BJ (cell line): ENCODE results near the gene CLK2. TPM values are rescaled to one million over a fixed set of nuclear protein-coding genes. Genes with fewer than 3 reads are reported as not detected.

Source experiments
- CTCF ChIA-PET: fragments of 350-600 bp; formaldehyde crosslinking; extraction: SDS; loops from one replicate; lab custom pipeline; 2021; ENCODE audit warnings: antibody characterized with exemption, inconsistent platforms; lab: Yijun Ruan, JAX
- POLR2A ChIA-PET: fragments of 300-600 bp; sonication (Branson Sonifier 250); formaldehyde crosslinking; extraction: SDS; loops from one replicate; lab custom pipeline; 2021; ENCODE audit warnings: antibody characterized with exemption; lab: Charles Lee
- DNase-seq: peaks from one replicate; pipeline ENCODE4 v3.0.0-alpha.2; 2011; ENCODE audit warnings: low read depth
- H3K27me3 ChIP-seq: 2 replicates; pipeline ENCODE4 v1.6.0; 2011; ENCODE audit warnings: low read length; ENCODE audit not compliant: control insufficient read depth, insufficient read depth
- H3K36me3 ChIP-seq: 2 replicates; pipeline ENCODE4 v1.5.1; 2011; ENCODE audit warnings: low read length; ENCODE audit not compliant: control insufficient read depth, insufficient read depth
- H3K4me3 ChIP-seq: 2 replicates; pipeline ENCODE4 v1.5.1; 2011; ENCODE audit warnings: low read depth, mild to moderate bottlenecking, control low read depth, low read length
- CTCF ChIP-seq: IDR thresholded peaks from 2 replicates; pipeline ENCODE4 v1.5.1; 2011; ENCODE audit warnings: low read depth, mild to moderate bottlenecking, control low read depth, inconsistent platforms, low read length, moderate library complexity; ENCODE audit not compliant: insufficient read depth
- polyA plus RNA-seq: library from polyadenylated mRNA; depleted of rRNA; stranded (reverse); fragments of >200 nt; gene quantifications from 2 replicates; pipeline ENCODE4 v1.2.3, GENCODE V29; 2011

The CLK2 gene
- polyA plus RNA-seq, 1 experiment, result 57.4 TPM

- ChIA-PET CTCF (interaction anchor here (0.8 to 1.0 kb wide), 2 partner anchors 25 to 40 kb away, joined by 3 read pairs; no protein-coding TSS in a partner anchor), POLR2A (no interaction called here)
- H3K27me3 ChIP-seq, result no peaks in the 10 kb centered on the region
- no peak for TF ChIP-seq CTCF
- no peak for DNase-seq
- H3K4me3 ChIP-seq, result no peak overlapping the region
- H3K36me3 ChIP-seq, result no peaks in the 10 kb centered on the region; the same call in 1 of the 2 replicates
Measured at GRCh38 chr1:155282488-155283091, 9.3 kb upstream of the CLK2 start.

- H3K4me3 ChIP-seq, result no peak overlapping the region
- DNase-seq, result no peak
- POLR2A ChIA-PET, result no interaction called here
- no peaks in the 10 kb centered on the region; the same call in 1 of the 2 replicates for H3K36me3 ChIP-seq
- CTCF ChIA-PET, result interaction anchor here (0.6 to 2.6 kb wide), 7 partner anchors 18 to 369 kb away, joined by 3 to 9 read pairs (median 5); no protein-coding TSS in a partner anchor
- no peak for TF ChIP-seq CTCF
- H3K27me3 ChIP-seq, result no peaks in the 10 kb centered on the region
Measured at GRCh38 chr1:155279268-155279667, 6.0 kb upstream of the CLK2 start.

- no peaks in the 10 kb centered on the region; the same call in 1 of the 2 replicates for H3K36me3 ChIP-seq
- no peak overlapping the region for H3K4me3 ChIP-seq
- no peaks in the 10 kb centered on the region for H3K27me3 ChIP-seq
- DNase-seq, result no peak
- ChIA-PET CTCF (interaction anchor here (1.0 to 2.6 kb wide), 7 partner anchors 19 to 369 kb away, joined by 3 to 12 read pairs (median 8); no protein-coding TSS in a partner anchor), POLR2A (no interaction called here)
- no peak for TF ChIP-seq CTCF
Measured at GRCh38 chr1:155278689-155279160, 5.4 kb upstream of the CLK2 start.

GRCh38 chr1:155277902-155278688 is 4.8 kb upstream of the CLK2 start:
- Histone ChIP-seq H3K4me3 (peak overlapping the region; percentile 86), H3K27me3 (no peaks in the 10 kb centered on the region), H3K36me3 (no peaks in the 10 kb centered on the region; the same call in 1 of the 2 replicates)
- ChIA-PET CTCF (interaction anchor here (0.7 to 2.6 kb wide), 8 partner anchors 20 to 370 kb away, joined by 3 to 12 read pairs (median 6); no protein-coding TSS in a partner anchor), POLR2A (no interaction called here)
- no peak for DNase-seq
- peak; percentile 43 for TF ChIP-seq CTCF
